HepG2 (cell line): ENCODE results near the gene SPOPL. TPM values are rescaled to one million over a fixed set of nuclear protein-coding genes. Genes with fewer than 3 reads are reported as not detected.
A peak's percentile ranks its signal among the peaks of the same experiment; 100 is the strongest.

Experiments used
- ARID2 ChIP-seq: sonication (generic); formaldehyde crosslinking; IDR thresholded peaks from 2 replicates; pipeline ENCODE4 v1.8.1; 2022; ENCODE audit warnings: mild to moderate bottlenecking, missing genetic modification reagents, borderline replicate concordance
- ARNT2 ChIP-seq: sonication (generic); formaldehyde crosslinking; IDR thresholded peaks from 2 replicates; pipeline ENCODE4 v1.8.0; 2022; ENCODE audit warnings: mild to moderate bottlenecking, low read depth, missing genetic modification reagents, moderate library complexity
- IKZF1 ChIP-seq: fragments of 450-650 bp; IDR thresholded peaks from 2 replicates; pipeline ENCODE4 v1.7.1; 2016
- KAT2B ChIP-seq: fragments of 150-350 bp; IDR thresholded peaks from 2 replicates; pipeline ENCODE4 v1.6.1; 2014; ENCODE audit warnings: low read depth, low read length, borderline replicate concordance
- KDM3A ChIP-seq: IDR thresholded peaks from 2 replicates; pipeline ENCODE4 v1.6.1; 2018; ENCODE audit warnings: low read depth, missing compliant biosample characterization
- MTERF4 ChIP-seq: sonication (generic); formaldehyde crosslinking; IDR thresholded peaks from 2 replicates; pipeline ENCODE4 v1.8.0; 2023; ENCODE audit warnings: mild to moderate bottlenecking, missing genetic modification reagents
- MYC ChIP-seq: sonication (generic); formaldehyde crosslinking; IDR thresholded peaks from 2 replicates; pipeline ENCODE4 v1.9.0; 2021; ENCODE audit warnings: missing genetic modification reagents, borderline replicate concordance
- REL ChIP-seq: sonication (generic); formaldehyde crosslinking; conservative IDR thresholded peaks from 2 replicates; pipeline ENCODE4 v1.8.0; 2022; ENCODE audit warnings: mild to moderate bottlenecking, missing genetic modification reagents, moderate library complexity
- SKI ChIP-seq: fragments of 450-650 bp; IDR thresholded peaks from one replicate; pipeline ENCODE4 v1.6.1; 2018; ENCODE audit warnings: mild to moderate bottlenecking; ENCODE audit not compliant: partially characterized antibody
- ZNF18 ChIP-seq: sonication (generic); formaldehyde crosslinking; IDR thresholded peaks from 2 replicates; pipeline ENCODE4 v1.8.0; 2022; ENCODE audit warnings: mild to moderate bottlenecking, missing genetic modification reagents; ENCODE audit not compliant: insufficient replicate concordance
- ZNF234 ChIP-seq: sonication (generic); formaldehyde crosslinking; conservative IDR thresholded peaks from 2 replicates; pipeline ENCODE4 v1.5.1; 2020; ENCODE audit warnings: mild to moderate bottlenecking, missing genetic modification reagents
- ZNF431 ChIP-seq: sonication (generic); formaldehyde crosslinking; IDR thresholded peaks from 2 replicates; pipeline ENCODE4 v1.9.0; 2022; ENCODE audit warnings: missing genetic modification reagents, low read depth, mild to moderate bottlenecking, borderline replicate concordance
- ZNF598 ChIP-seq: sonication (generic); formaldehyde crosslinking; IDR thresholded peaks from 2 replicates; pipeline ENCODE4 v1.5.1; 2020; ENCODE audit warnings: mild to moderate bottlenecking, missing genetic modification reagents, borderline replicate concordance
- ZNF83 ChIP-seq: sonication (generic); formaldehyde crosslinking; IDR thresholded peaks from 2 replicates; pipeline ENCODE4 v1.4.0; 2020; ENCODE audit warnings: missing genetic modification reagents, mild to moderate bottlenecking, borderline replicate concordance
- ZSCAN31 ChIP-seq: sonication (generic); formaldehyde crosslinking; IDR thresholded peaks from 2 replicates; pipeline ENCODE4 v1.5.0; 2020; ENCODE audit warnings: low read depth, mild to moderate bottlenecking, missing genetic modification reagents
- polyA plus RNA-seq, 8 experiments: library from polyadenylated mRNA; depleted of rRNA in 3 of 8; stranded (reverse) in 7 of 8; unstranded in 1 of 8; fragments of >200 nt; fragmentation: Illumina TruSeq in 4 of 8; extraction: Trizol in 4 of 8; gene quantifications; 2 replicates each; pipeline versions ENCODE4 v1.2.1 to v1.2.3, GENCODE V29; 2011 to 2016; ENCODE audit warnings: low read depth in 4 of 8, missing spikeins in 1 of 8, mixed read lengths in 1 of 8; ENCODE audit not compliant: insufficient read depth in 1 of 8
- total RNA-seq, 5 experiments: library from RNA; depleted of rRNA; stranded (reverse); fragments of >200 nt; fragmentation: Illumina TruSeq; extraction: Trizol; gene quantifications; 2 replicates each; pipeline ENCODE4 v1.2.3, GENCODE V29; 2016; ENCODE audit warnings: low read depth in 1 of 5
- TF ChIP-seq, protein P1 (sequence below): sonication (generic); formaldehyde crosslinking; IDR thresholded peaks from 2 replicates; pipeline ENCODE4 v1.5.1; 2020; ENCODE audit warnings: mild to moderate bottlenecking, missing genetic modification reagents, moderate library complexity
- TF ChIP-seq, protein P2 (sequence below): sonication (generic); formaldehyde crosslinking; IDR thresholded peaks from 2 replicates; pipeline ENCODE4 v1.5.0; 2020; ENCODE audit warnings: missing genetic modification reagents

The SPOPL gene
- total and polyA plus RNA-seq, 2 of the 13 experiments (the other 11 are each of a cell fraction or from before 2014, with no cell fraction given): 12.6 to 51.6 TPM

DNA sequence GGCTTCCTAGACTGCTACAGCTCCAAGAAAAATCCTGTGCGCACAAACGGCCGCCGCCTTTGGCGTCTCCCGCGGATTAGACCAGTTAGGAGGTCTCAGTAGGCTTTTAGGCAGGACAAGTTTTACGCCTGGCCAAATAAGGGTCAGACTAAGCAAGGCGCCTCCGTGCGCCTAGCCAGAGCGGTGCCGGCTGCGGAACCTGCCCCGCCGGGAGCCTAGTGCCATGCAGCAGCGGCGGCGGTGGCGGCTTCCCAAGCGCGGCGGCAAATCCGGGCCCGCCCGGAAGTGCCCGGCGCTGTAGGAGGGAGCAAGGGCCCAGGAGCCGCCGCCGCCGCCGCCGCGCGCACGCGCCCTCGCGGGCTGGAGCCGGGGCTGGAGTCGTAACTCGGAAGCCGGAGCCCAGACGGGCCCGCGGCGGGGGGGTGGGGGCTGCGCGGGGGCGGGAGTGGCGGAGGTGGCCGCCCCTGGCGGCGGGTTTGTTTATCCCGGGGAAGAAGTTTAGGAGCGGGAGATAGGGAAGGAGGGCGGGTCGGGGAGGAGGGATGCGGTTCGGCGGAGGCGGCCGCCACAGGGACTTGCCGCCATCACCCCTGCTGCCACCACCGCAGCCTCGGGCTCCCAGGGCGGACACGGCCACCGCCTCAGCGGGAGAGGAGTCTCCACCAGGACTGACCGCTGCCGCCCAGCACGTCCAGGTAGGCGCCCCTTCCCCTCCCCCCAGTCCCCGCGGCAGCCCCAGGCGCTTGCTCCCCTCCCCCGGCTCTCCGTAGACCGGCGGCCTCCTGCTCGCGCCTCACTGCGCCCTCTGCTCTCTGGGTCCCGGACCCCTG lies at the start of gene SPOPL (continued):
- no peak for TF ChIP-seq MTERF4
- TF ChIP-seq, protein P1, sequence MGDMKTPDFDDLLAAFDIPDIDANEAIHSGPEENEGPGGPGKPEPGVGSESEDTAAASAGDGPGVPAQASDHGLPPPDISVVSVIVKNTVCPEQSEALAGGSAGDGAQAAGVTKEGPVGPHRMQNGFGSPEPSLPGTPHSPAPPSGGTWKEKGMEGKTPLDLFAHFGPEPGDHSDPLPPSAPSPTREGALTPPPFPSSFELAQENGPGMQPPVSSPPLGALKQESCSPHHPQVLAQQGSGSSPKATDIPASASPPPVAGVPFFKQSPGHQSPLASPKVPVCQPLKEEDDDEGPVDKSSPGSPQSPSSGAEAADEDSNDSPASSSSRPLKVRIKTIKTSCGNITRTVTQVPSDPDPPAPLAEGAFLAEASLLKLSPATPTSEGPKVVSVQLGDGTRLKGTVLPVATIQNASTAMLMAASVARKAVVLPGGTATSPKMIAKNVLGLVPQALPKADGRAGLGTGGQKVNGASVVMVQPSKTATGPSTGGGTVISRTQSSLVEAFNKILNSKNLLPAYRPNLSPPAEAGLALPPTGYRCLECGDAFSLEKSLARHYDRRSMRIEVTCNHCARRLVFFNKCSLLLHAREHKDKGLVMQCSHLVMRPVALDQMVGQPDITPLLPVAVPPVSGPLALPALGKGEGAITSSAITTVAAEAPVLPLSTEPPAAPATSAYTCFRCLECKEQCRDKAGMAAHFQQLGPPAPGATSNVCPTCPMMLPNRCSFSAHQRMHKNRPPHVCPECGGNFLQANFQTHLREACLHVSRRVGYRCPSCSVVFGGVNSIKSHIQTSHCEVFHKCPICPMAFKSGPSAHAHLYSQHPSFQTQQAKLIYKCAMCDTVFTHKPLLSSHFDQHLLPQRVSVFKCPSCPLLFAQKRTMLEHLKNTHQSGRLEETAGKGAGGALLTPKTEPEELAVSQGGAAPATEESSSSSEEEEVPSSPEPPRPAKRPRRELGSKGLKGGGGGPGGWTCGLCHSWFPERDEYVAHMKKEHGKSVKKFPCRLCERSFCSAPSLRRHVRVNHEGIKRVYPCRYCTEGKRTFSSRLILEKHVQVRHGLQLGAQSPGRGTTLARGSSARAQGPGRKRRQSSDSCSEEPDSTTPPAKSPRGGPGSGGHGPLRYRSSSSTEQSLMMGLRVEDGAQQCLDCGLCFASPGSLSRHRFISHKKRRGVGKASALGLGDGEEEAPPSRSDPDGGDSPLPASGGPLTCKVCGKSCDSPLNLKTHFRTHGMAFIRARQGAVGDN: peak; percentile 96
- TF ChIP-seq ARNT2: peak; percentile 93
- peak; percentile 74; the same call in 1 of the 2 replicates for TF ChIP-seq KDM3A (CRISPR knock-in tag)
- no peak for TF ChIP-seq IKZF1
- 0 out of 2 replicates have a peak, but pooled peaks have one; percentile 41 for TF ChIP-seq ZNF431 (CRISPR knock-in tag)
- TF ChIP-seq, protein P2, sequence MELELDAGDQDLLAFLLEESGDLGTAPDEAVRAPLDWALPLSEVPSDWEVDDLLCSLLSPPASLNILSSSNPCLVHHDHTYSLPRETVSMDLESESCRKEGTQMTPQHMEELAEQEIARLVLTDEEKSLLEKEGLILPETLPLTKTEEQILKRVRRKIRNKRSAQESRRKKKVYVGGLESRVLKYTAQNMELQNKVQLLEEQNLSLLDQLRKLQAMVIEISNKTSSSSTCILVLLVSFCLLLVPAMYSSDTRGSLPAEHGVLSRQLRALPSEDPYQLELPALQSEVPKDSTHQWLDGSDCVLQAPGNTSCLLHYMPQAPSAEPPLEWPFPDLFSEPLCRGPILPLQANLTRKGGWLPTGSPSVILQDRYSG: no peak; the same call in 1 of the 2 replicates
- peak; percentile 83; the same call in 1 of the 2 replicates for TF ChIP-seq ARID2 (CRISPR knock-in tag)
- peak; percentile 71 for TF ChIP-seq ZNF18
- no peak for TF ChIP-seq KAT2B
- no peak; the same call in 1 of the 2 replicates for TF ChIP-seq ZNF83 (CRISPR knock-in tag)
- TF ChIP-seq ZSCAN31 (CRISPR knock-in tag): peak; percentile 77; the same call in 1 of the 2 replicates
- TF ChIP-seq ZNF234: no peak
- TF ChIP-seq MYC (CRISPR knock-in tag): peak; percentile 97
- TF ChIP-seq REL (CRISPR knock-in tag): no peak
- no peak for TF ChIP-seq ZNF598
- TF ChIP-seq SKI: peak; percentile 79
